ENCODE measurements around the gene CCDC137. TPM values are rescaled to one million over a fixed set of nuclear protein-coding genes. Genes with fewer than 3 reads are reported as not detected.
A peak's percentile ranks its signal among the peaks of the same experiment; 100 is the strongest.

Gene CCDC137
- total and polyA plus RNA-seq, 2 experiments from 2014 or later = 16.9 to 23.4 TPM

DNA sequence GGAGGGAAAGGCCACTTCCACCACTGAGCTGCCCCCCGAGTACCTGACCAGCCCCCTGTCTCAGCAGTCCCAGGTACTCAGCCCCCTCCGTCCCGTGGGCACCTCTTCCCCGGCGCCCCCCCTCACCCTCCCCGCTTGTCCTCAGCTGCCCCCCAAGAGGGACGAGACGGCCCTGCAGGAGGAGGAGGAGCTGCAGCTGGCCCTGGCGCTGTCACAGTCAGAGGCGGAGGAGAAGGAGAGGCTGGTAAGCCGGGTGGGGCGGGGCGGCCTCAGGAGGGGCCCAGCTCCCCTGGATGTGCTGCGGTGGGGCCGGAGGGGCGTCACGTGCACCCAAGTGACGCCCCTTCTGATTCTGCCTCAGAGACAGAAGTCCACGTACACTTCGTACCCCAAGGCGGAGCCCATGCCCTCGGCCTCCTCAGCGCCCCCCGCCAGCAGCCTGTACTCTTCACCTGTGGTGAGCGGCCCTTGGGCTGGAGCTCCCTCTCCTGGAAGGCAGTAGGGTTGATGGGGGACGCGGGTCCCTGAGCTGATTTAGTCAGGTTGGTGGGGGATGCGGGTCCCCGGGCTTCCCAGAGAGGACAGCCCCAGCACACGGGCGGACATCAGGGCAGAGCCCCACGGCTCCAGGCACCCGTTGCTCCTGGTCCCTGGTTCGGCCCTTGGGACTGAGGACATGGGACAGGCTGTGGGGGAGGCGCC is 27.1 kb downstream of the CCDC137 start:
- Histone ChIP-seq H3K9me3 (ENCODE audit: low read depth) (no peaks in the 10 kb centered on the region), H3K27ac (no peak overlapping the region), H3K36me3 (peaks cover 37% of the 10 kb centered on the region), H3K4me1 (ENCODE audit: low read depth) (no peaks in the 10 kb centered on the region), H3K27me3 (no peaks in the 10 kb centered on the region), H3K4me3 (no peak overlapping the region)
- TF ChIP-seq, protein P1, sequence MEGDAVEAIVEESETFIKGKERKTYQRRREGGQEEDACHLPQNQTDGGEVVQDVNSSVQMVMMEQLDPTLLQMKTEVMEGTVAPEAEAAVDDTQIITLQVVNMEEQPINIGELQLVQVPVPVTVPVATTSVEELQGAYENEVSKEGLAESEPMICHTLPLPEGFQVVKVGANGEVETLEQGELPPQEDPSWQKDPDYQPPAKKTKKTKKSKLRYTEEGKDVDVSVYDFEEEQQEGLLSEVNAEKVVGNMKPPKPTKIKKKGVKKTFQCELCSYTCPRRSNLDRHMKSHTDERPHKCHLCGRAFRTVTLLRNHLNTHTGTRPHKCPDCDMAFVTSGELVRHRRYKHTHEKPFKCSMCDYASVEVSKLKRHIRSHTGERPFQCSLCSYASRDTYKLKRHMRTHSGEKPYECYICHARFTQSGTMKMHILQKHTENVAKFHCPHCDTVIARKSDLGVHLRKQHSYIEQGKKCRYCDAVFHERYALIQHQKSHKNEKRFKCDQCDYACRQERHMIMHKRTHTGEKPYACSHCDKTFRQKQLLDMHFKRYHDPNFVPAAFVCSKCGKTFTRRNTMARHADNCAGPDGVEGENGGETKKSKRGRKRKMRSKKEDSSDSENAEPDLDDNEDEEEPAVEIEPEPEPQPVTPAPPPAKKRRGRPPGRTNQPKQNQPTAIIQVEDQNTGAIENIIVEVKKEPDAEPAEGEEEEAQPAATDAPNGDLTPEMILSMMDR (IDR thresholded peaks at IDR 0.05; ENCODE audit: low read depth, low read length) = no peak
- DNase-seq (ENCODE audit: low read depth in 1 of 2, low spot score in 1 of 2) = no peak

DNA sequence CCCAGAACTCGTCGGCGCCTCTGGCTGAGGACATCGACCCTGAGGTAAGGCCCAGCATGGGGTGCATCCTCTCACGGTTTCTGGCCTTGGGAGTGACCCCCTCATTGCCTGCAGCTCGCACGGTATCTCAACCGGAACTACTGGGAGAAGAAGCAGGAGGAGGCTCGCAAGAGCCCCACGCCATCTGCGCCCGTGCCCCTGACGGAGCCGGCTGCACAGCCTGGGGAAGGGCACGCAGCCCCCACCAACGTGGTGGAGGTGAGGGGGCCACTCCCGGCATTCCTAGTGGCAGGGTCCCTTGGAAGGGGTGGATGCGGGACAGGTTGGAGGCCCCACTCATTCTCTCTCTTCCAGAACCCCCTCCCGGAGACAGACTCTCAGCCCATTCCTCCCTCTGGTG is 28.3 kb downstream of the CCDC137 start:
- Histone ChIP-seq H3K9me3 (ENCODE audit: low read depth) (no peaks in the 10 kb centered on the region), H3K4me3 (no peak overlapping the region), H3K27ac (no peak overlapping the region), H3K27me3 (no peaks in the 10 kb centered on the region), H3K36me3 (peaks cover 28% of the 10 kb centered on the region), H3K4me1 (ENCODE audit: low read depth) (no peaks in the 10 kb centered on the region)
- TF ChIP-seq, protein P1 (IDR thresholded peaks at IDR 0.05; ENCODE audit: low read depth, low read length) = no peak
- DNase-seq (ENCODE audit: low read depth in 1 of 2, low spot score in 1 of 2) = no peak

DNA sequence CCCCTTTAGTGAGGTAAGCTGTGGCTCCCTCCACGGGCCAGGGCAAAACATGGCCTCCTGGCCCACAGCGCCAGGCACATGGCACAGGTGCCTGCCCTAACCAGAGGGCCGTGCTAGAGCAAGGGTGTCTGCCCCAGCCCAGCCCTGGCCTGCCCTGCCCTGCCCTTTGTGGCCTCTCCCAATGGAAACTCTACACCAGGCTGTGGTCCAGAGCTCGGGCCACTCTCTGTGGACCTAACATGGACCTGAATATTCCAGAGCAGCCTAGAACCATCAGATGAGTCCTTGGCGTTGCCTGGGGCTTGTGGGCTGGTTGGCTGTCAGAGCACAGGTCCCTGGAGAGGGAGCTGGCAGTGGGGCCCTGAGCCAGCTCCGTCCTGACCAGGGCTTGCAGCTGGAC is 28.7 kb downstream of the CCDC137 start:
- Histone ChIP-seq H3K4me1 (ENCODE audit: low read depth) (no peaks in the 10 kb centered on the region), H3K9me3 (ENCODE audit: low read depth) (no peaks in the 10 kb centered on the region), H3K4me3 (no peak overlapping the region), H3K27ac (no peak overlapping the region), H3K36me3 (peaks cover 28% of the 10 kb centered on the region), H3K27me3 (no peaks in the 10 kb centered on the region)
- TF ChIP-seq, protein P1 (IDR thresholded peaks at IDR 0.05; ENCODE audit: low read depth, low read length) = no peak
- DNase-seq (ENCODE audit: low read depth in 1 of 2, low spot score in 1 of 2) = no peak

DNA sequence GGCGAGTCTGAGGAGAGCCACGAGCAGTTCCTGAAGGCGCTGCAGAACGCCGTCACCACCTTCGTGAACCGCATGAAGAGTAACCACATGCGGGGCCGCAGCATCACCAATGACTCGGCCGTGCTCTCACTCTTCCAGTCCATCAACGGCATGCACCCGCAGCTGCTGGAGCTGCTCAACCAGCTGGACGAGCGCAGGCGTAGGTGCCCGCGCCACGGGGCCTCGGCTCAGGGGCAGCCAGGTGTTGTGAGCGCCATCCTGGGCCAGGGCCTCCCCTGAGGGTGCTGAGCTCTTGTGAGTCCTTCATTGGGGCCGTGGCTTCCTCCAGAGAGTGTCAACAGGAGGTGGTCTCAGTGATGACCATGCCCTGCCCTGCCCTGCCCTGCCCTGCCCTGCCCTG is 29.3 kb downstream of the CCDC137 start:
- peaks cover 27% of the 10 kb centered on the region for H3K36me3 ChIP-seq

DNA sequence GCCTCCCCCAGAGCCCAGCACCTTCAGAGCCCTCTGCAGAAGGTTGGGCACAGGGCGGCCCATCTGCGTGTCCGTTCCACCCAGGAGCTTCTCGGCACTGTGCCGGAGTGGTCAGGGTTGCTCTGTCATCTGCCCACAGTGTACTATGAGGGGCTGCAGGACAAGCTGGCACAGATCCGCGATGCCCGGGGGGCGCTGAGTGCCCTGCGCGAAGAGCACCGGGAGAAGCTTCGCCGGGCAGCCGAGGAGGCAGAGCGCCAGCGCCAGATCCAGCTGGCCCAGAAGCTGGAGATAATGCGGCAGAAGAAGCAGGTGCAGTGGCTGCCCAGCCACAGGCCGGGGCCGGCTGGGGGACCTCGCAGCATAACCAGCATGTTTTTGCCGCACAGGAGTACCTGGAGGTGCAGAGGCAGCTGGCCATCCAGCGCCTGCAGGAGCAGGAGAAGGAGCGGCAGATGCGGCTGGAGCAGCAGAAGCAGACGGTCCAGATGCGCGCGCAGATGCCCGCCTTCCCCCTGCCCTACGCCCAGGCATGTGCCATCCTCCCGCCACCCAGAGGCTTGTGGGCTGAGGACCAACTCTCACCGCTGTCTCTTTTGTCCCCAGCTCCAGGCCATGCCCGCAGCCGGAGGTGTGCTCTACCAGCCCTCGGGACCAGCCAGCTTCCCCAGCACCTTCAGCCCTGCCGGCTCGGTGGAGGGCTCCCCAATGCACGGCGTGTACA is 29.8 kb downstream of the CCDC137 start:
- no peak overlapping the region for H3K4me3 ChIP-seq
- peak overlapping the region; percentile 66 for H3K27ac ChIP-seq
- no peaks in the 10 kb centered on the region for H3K9me3 ChIP-seq (ENCODE audit: low read depth)
- DNase-seq (ENCODE audit: low read depth in 1 of 2, low spot score in 1 of 2) = no peak
- H3K4me1 ChIP-seq (ENCODE audit: low read depth) = no peaks in the 10 kb centered on the region
- H3K36me3 ChIP-seq = peaks cover 31% of the 10 kb centered on the region
- TF ChIP-seq, protein P1 (IDR thresholded peaks at IDR 0.05; ENCODE audit: low read depth, low read length) = no peak
- H3K27me3 ChIP-seq = no peaks in the 10 kb centered on the region

More for the DNA sequence above, 29.3 kb downstream of the CCDC137 start:
- Histone ChIP-seq H3K4me1 (ENCODE audit: low read depth) (no peaks in the 10 kb centered on the region), H3K27me3 (no peaks in the 10 kb centered on the region), H3K27ac (peak overlapping the region; percentile 66), H3K9me3 (ENCODE audit: low read depth) (no peaks in the 10 kb centered on the region), H3K4me3 (no peak overlapping the region)
- TF ChIP-seq, protein P1 (IDR thresholded peaks at IDR 0.05; ENCODE audit: low read depth, low read length) = no peak
- no peak for DNase-seq (ENCODE audit: low read depth in 1 of 2, low spot score in 1 of 2)

Data from cardiac muscle cell (in vitro differentiated cells and primary cell).